HUES6 (cell line): Measurements from ENCODE around the gene NPHP4.

Source experiments
- H3K27ac ChIP-seq: 2 replicates; pipeline ENCODE4 v1.7.0; 2013; ENCODE audit warnings: low read depth, mild to moderate bottlenecking, low read length, inconsistent platforms
- H3K27me3 ChIP-seq: 2 replicates; pipeline ENCODE4 v1.6.1; 2013; ENCODE audit warnings: low read length; ENCODE audit not compliant: control insufficient read depth, insufficient read depth
- H3K36me3 ChIP-seq: 2 replicates; pipeline ENCODE4 v1.6.1; 2013; ENCODE audit warnings: low read length; ENCODE audit not compliant: control insufficient read depth, insufficient read depth
- H3K4me1 ChIP-seq: 2 replicates; pipeline ENCODE4 v1.6.1; 2013; ENCODE audit warnings: low read length; ENCODE audit not compliant: control insufficient read depth, insufficient read depth
- H3K4me3 ChIP-seq: 2 replicates; pipeline ENCODE4 v1.5.1; 2013; ENCODE audit warnings: low read depth, low read length
- H3K9ac ChIP-seq: one replicate; pipeline ENCODE4 v1.6.1; 2013; ENCODE audit warnings: mild to moderate bottlenecking, low read length
- H3K9me3 ChIP-seq: 2 replicates; pipeline ENCODE4 v1.6.1; 2013; ENCODE audit warnings: low read depth, low read length; ENCODE audit not compliant: control insufficient read depth, insufficient read depth

NPHP4 gene

GRCh38 chr1:5884110-5884509, 108.1 kb downstream of the NPHP4 start:
- H3K36me3 ChIP-seq: peaks cover 31% of the 10 kb centered on the region
- H3K9me3 ChIP-seq: peaks cover 13% of the 10 kb centered on the region
- H3K4me3 ChIP-seq: no peak overlapping the region
- no peaks in the 10 kb centered on the region; the same call in 1 of the 2 replicates for H3K4me1 ChIP-seq
- H3K27me3 ChIP-seq: no peaks in the 10 kb centered on the region
- no peak overlapping the region for H3K9ac ChIP-seq
- H3K27ac ChIP-seq: no peak overlapping the region

GRCh38 chr1:5883129-5884048, 108.8 kb downstream of the NPHP4 start:
- no peaks in the 10 kb centered on the region; the same call in 1 of the 2 replicates for H3K4me1 ChIP-seq
- H3K36me3 ChIP-seq: peaks cover 33% of the 10 kb centered on the region
- H3K9me3 ChIP-seq: peaks cover 13% of the 10 kb centered on the region
- H3K4me3 ChIP-seq: no peak overlapping the region
- no peak overlapping the region for H3K9ac ChIP-seq
- H3K27me3 ChIP-seq: no peaks in the 10 kb centered on the region
- H3K27ac ChIP-seq: no peak overlapping the region

GRCh38 chr1:5882367-5883128, 109.7 kb downstream of the NPHP4 start:
- H3K27me3 ChIP-seq: no peaks in the 10 kb centered on the region
- peaks cover 33% of the 10 kb centered on the region for H3K36me3 ChIP-seq
- H3K9ac ChIP-seq: no peak overlapping the region
- H3K27ac ChIP-seq: no peak overlapping the region
- H3K9me3 ChIP-seq: peaks cover 13% of the 10 kb centered on the region
- no peak overlapping the region for H3K4me3 ChIP-seq
- H3K4me1 ChIP-seq: no peaks in the 10 kb centered on the region

GRCh38 chr1:5881526-5882222, 110.6 kb downstream of the NPHP4 start:
- Histone ChIP-seq H3K27me3 (no peaks in the 10 kb centered on the region), H3K4me1 (no peaks in the 10 kb centered on the region), H3K9me3 (peaks cover 13% of the 10 kb centered on the region), H3K4me3 (no peak overlapping the region), H3K36me3 (peaks cover 39% of the 10 kb centered on the region), H3K9ac (no peak overlapping the region), H3K27ac (no peak overlapping the region)

GRCh38 chr1:5880630-5881405, 111.4 kb downstream of the NPHP4 start:
- H3K9me3 ChIP-seq: peaks cover 13% of the 10 kb centered on the region
- no peak overlapping the region for H3K4me3 ChIP-seq
- H3K27ac ChIP-seq: no peak overlapping the region
- H3K4me1 ChIP-seq: no peaks in the 10 kb centered on the region
- no peaks in the 10 kb centered on the region for H3K27me3 ChIP-seq
- no peak overlapping the region for H3K9ac ChIP-seq
- peaks cover 44% of the 10 kb centered on the region for H3K36me3 ChIP-seq

- no peak overlapping the region for H3K27ac ChIP-seq
- no peaks in the 10 kb centered on the region for H3K27me3 ChIP-seq
- no peak overlapping the region for H3K9ac ChIP-seq
- peaks cover 57% of the 10 kb centered on the region for H3K36me3 ChIP-seq
- no peaks in the 10 kb centered on the region for H3K4me1 ChIP-seq
- peaks cover 13% of the 10 kb centered on the region for H3K9me3 ChIP-seq
- no peak overlapping the region for H3K4me3 ChIP-seq
These were observed 112.8 kb downstream of the NPHP4 start for GRCh38 chr1:5879421-5879820.

GRCh38 chr1:5878971-5879370, 113.3 kb downstream of the NPHP4 start:
- H3K36me3 ChIP-seq: peaks cover 61% of the 10 kb centered on the region
- no peak overlapping the region for H3K9ac ChIP-seq

GRCh38 chr1:5877683-5878530, 114.3 kb downstream of the NPHP4 start:
- Histone ChIP-seq H3K4me1 (no peaks in the 10 kb centered on the region), H3K9me3 (peaks cover 13% of the 10 kb centered on the region), H3K27me3 (no peaks in the 10 kb centered on the region), H3K4me3 (no peak overlapping the region), H3K27ac (no peak overlapping the region; the same call in 1 of the 2 replicates), H3K9ac (no peak overlapping the region), H3K36me3 (peaks cover 58% of the 10 kb centered on the region)

More at GRCh38 chr1:5878971-5879370, 113.3 kb downstream of the NPHP4 start:
- peaks cover 13% of the 10 kb centered on the region for H3K9me3 ChIP-seq
- no peak overlapping the region for H3K4me3 ChIP-seq
- H3K27me3 ChIP-seq: no peaks in the 10 kb centered on the region
- H3K27ac ChIP-seq: no peak overlapping the region
- no peaks in the 10 kb centered on the region for H3K4me1 ChIP-seq

- H3K27me3 ChIP-seq: no peaks in the 10 kb centered on the region
These were observed 115.2 kb downstream of the NPHP4 start for GRCh38 chr1:5877001-5877400.

More at GRCh38 chr1:5877001-5877400, 115.2 kb downstream of the NPHP4 start:
- H3K9ac ChIP-seq: no peak overlapping the region
- no peak overlapping the region for H3K4me3 ChIP-seq
- H3K9me3 ChIP-seq: peaks cover 13% of the 10 kb centered on the region
- H3K27ac ChIP-seq: no peak overlapping the region
- peaks cover 58% of the 10 kb centered on the region for H3K36me3 ChIP-seq
- no peaks in the 10 kb centered on the region for H3K4me1 ChIP-seq
